ENCODE results near the gene ELP4.

Gene ELP4

GRCh38 chr11:31806186-31806927, 296.8 kb downstream of the ELP4 start:
- no peak for TF ChIP-seq Cebpa-rat (IDR thresholded peaks at IDR 0.05)
- Histone ChIP-seq H3K9ac (no peak overlapping the region), H3K4me2 (no peak overlapping the region), H3K36me3 (no peaks in the 10 kb centered on the region), H3K27ac (no peak overlapping the region), H4K20me1 (peaks cover 0 to 65% (median 24%) of the 10 kb centered on the region in 11 experiments; a peak in 15 of 22 replicates), H3K27me3 (peaks cover 99 to 100% (median 100%) of the 10 kb centered on the region in 11 experiments), H3K4me3 (peak overlapping the region in 1 of 10 experiments; percentile 51; a peak in 1 of 20 replicates), H3K4me1 (peaks cover 0 to 16% (median 10%) of the 10 kb centered on the region in 10 experiments; a peak in 12 of 20 replicates), H3K9me3 (replicated peaks in 1 of 11) (peaks cover 75 to 91% (median 82%) of the 10 kb centered on the region in 11 experiments)

- peaks cover 0 to 70% (median 24%) of the 10 kb centered on the region in 11 experiments; a peak in 15 of 22 replicates for H4K20me1 ChIP-seq
- H3K27me3 ChIP-seq: peaks cover 99 to 100% (median 100%) of the 10 kb centered on the region in 11 experiments
- H3K9me3 ChIP-seq (replicated peaks in 1 of 11): peaks cover 73 to 88% (median 82%) of the 10 kb centered on the region in 11 experiments
- H3K36me3 ChIP-seq: no peaks in the 10 kb centered on the region
- peaks cover 0 to 17% (median 10%) of the 10 kb centered on the region in 10 experiments; a peak in 12 of 20 replicates for H3K4me1 ChIP-seq
- H3K27ac ChIP-seq: no peak overlapping the region
- no peak for TF ChIP-seq Cebpa-rat (IDR thresholded peaks at IDR 0.05)
- no peak overlapping the region for H3K9ac ChIP-seq
- H3K4me3 ChIP-seq: no peak overlapping the region
- H3K4me2 ChIP-seq: no peak overlapping the region
These were observed 297.6 kb downstream of the ELP4 start for GRCh38 chr11:31806928-31807798.

- TF ChIP-seq Cebpa-rat (IDR thresholded peaks at IDR 0.05): no peak
- Histone ChIP-seq H3K27ac (no peak overlapping the region), H4K20me1 (peaks cover 0 to 77% (median 33%) of the 10 kb centered on the region in 11 experiments; a peak in 16 of 22 replicates), H3K4me2 (no peak overlapping the region), H3K9me3 (replicated peaks in 1 of 11) (peaks cover 68 to 82% (median 78%) of the 10 kb centered on the region in 11 experiments), H3K36me3 (no peaks in the 10 kb centered on the region), H3K27me3 (peaks cover 100% of the 10 kb centered on the region in 11 experiments), H3K4me3 (no peak overlapping the region), H3K9ac (no peak overlapping the region), H3K4me1 (peaks cover 0 to 25% (median 18%) of the 10 kb centered on the region in 10 experiments; a peak in 14 of 20 replicates)
These were observed 298.5 kb downstream of the ELP4 start for GRCh38 chr11:31807799-31808667.

GRCh38 chr11:31808721-31809540, 299.4 kb downstream of the ELP4 start:
- Histone ChIP-seq H3K9me3 (replicated peaks in 1 of 11) (peaks cover 59 to 73% (median 69%) of the 10 kb centered on the region in 11 experiments), H3K4me1 (peaks cover 0 to 29% (median 21%) of the 10 kb centered on the region in 10 experiments; a peak in 14 of 20 replicates), H3K4me3 (no peak overlapping the region), H3K27ac (no peak overlapping the region), H3K36me3 (no peaks in the 10 kb centered on the region), H3K9ac (no peak overlapping the region), H3K4me2 (no peak overlapping the region), H4K20me1 (peaks cover 0 to 75% (median 33%) of the 10 kb centered on the region in 11 experiments; a peak in 16 of 22 replicates), H3K27me3 (peaks cover 100% of the 10 kb centered on the region in 11 experiments)
- TF ChIP-seq Cebpa-rat (IDR thresholded peaks at IDR 0.05): no peak

GRCh38 chr11:31809541-31809856, 299.9 kb downstream of the ELP4 start:
- Histone ChIP-seq H3K4me3 (0 out of 20 replicates have a peak overlapping the region, but pooled peaks of 1 of the 10 experiments have one; percentile 56), H4K20me1 (peaks cover 0 to 76% (median 36%) of the 10 kb centered on the region in 11 experiments; a peak in 16 of 22 replicates), H3K9ac (no peak overlapping the region), H3K36me3 (no peaks in the 10 kb centered on the region), H3K9me3 (replicated peaks in 1 of 11) (peaks cover 53 to 72% (median 64%) of the 10 kb centered on the region in 11 experiments), H3K4me2 (peak overlapping the region in 1 of 11 experiments; percentile 87; a peak in 1 of 22 replicates), H3K27me3 (peaks cover 100% of the 10 kb centered on the region in 11 experiments), H3K27ac (no peak overlapping the region), H3K4me1 (peaks cover 0 to 27% (median 21%) of the 10 kb centered on the region in 10 experiments; a peak in 14 of 20 replicates)
- no peak for TF ChIP-seq Cebpa-rat (IDR thresholded peaks at IDR 0.05)

GRCh38 chr11:31809857-31810778, 300.6 kb downstream of the ELP4 start:
- peak overlapping the region; percentile 40 to 87 (median 63); a peak in 20 of 22 replicates for H3K4me2 ChIP-seq
- peaks cover 0 to 76% (median 41%) of the 10 kb centered on the region in 11 experiments; a peak in 16 of 22 replicates for H4K20me1 ChIP-seq
- peaks cover 0 to 27% (median 19%) of the 10 kb centered on the region in 10 experiments; a peak in 14 of 20 replicates for H3K4me1 ChIP-seq
- H3K4me3 ChIP-seq: peak overlapping the region in 7 of 10 experiments; percentile 16 to 65 (median 50); a peak in 14 of 20 replicates
- peaks cover 100% of the 10 kb centered on the region in 11 experiments for H3K27me3 ChIP-seq
- H3K9ac ChIP-seq: peak overlapping the region in 1 of 11 experiments; percentile 20; a peak in 1 of 22 replicates
- peaks cover 47 to 72% (median 57%) of the 10 kb centered on the region in 11 experiments for H3K9me3 ChIP-seq (replicated peaks in 1 of 11)
- no peaks in the 10 kb centered on the region for H3K36me3 ChIP-seq
- TF ChIP-seq Cebpa-rat (IDR thresholded peaks at IDR 0.05): no peak
- H3K27ac ChIP-seq: no peak overlapping the region
